ENCODE data around the gene TASL.
"Not testable (repeated sequence)": the region's sequence is repeated elsewhere in the genome, so short reads cannot be mapped to it uniquely, and the experiment has no call there.

The TASL gene, protein sequence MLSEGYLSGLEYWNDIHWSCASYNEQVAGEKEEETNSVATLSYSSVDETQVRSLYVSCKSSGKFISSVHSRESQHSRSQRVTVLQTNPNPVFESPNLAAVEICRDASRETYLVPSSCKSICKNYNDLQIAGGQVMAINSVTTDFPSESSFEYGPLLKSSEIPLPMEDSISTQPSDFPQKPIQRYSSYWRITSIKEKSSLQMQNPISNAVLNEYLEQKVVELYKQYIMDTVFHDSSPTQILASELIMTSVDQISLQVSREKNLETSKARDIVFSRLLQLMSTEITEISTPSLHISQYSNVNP

GRCh38 chrX:30577362-30577991, at the start of gene TASL:
Gene TASL (minus strand): TSS chrX:30577766. CDS start chrX:30560355, 17,411 bp downstream.
- in situ Hi-C loops (cut with MboI; ENCODE audit: low sequenced_read_pairs) = no loop called here

DNA sequence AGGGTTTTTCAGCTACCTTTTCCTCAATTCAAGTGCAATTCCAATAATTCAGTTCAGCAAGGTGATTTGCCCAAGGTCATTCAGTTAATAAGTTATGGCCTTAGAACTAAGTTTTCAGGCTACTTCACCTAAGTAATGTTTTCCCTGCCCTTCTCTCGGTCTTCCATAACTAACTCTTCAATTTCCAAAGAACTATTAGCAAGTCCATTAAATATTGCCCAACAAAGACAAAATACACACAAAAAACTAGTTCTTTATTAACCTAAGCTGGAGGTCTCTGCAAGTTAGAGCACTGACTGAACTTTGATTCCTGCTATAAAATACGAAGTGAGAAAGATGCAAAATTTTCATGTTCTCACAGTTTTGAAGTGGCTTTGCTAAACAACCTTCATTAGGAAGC, 48.8 kb upstream of the TASL start:
- in situ Hi-C loops (cut with MboI; ENCODE audit: low sequenced_read_pairs) = no loop called here

DNA sequence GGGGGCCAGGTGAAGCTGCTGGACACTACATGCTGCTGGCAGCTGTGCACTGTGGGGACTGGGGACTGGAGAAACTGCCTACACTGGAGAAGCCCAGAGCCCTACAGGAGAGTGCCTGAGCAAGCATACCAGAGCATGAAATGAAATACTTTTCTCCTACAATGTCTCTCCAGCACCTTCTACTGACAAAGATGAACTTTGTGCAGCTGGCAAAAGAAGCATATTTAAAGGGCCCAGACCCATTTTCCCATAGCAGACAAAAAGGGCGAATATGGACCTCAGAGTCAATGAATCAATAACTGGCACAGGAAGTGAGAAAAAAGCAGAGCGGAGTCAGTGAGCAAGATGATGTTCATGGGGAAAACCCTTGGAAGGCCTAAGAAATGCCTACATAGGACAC, 44.8 kb upstream of the TASL start:
- in situ Hi-C loops (cut with MboI; ENCODE audit: low sequenced_read_pairs) = no loop called here

DNA sequence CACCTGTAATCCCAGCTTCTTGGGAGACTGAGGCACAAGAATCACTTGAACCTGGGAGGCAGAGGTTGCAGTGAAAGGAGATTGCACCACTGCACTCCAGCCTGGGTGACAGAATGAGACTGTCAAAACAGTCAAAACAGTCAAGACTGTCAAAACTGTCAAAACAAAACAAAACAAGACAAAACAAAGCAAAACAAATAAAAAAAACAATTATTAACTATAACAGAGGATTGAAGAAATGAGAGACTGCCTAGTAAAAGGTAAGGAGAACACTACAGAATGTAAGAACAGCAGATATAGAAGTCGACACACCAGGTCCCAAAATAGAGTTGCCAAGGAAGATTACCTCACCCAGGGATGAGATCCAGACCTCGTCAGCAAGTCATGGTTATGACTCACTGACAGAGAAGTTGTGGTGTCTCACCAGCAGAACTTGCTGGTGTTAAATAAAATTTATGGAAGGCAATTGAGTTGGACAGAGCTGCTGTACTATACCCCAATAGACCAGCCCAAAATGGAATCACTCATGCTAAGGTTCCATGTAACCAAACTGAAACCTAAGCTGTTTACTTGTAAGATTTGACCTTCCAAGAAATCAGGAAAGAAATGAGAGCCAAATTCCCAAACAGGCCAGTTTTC, 43.5 kb upstream of the TASL start:
- in situ Hi-C loops (cut with MboI; ENCODE audit: low sequenced_read_pairs) = no loop called here

DNA sequence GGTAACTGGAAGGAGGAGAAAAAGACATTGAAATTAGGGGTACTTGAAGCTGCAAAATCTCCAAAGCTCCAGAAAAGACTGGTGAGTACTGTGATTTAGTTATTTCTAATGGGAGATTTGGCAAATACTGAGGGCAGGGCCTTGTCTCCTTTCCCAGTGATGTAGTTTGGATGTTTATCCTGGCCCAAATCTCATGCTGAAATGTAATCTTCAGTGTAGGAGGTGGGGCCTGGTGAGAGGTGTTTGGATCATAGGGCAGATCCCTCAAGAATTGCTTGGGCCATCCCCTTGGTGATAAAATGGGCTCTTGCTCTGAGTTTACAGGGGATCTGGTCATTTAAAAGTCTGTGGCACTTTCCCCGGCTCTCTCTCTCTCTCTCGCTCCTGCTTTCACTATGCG, 42.6 kb upstream of the TASL start:
- in situ Hi-C loops (cut with MboI; ENCODE audit: low sequenced_read_pairs) = no loop called here

DNA sequence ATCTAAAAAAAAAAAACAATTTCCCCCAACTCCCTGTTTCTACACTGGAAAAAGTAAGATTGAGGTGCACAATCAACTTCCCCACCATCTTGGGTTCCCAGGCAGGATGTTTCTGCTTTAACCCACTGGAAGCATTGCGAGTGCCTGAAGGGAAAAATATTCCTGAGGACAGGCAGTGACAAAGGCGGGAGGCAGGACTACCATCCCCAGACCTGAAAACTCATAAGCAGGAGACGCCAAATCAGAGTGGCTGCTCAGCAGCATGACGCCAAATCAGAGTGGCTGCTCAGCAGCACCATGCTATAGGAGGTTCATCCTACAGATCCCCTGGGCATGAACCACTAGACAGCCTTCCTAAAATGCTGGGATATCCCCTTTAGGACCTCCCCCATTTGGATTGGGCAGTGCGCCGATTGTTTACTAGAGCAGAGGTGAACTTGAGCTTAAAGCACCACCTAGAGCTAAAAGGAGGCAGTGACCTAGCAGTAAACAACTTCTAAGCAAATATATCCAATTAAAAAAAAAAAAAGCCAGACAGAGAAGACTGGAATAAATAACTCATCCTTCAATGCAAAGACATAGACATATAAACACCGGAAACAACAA, 40.7 kb upstream of the TASL start:
- in situ Hi-C loops (cut with MboI; ENCODE audit: low sequenced_read_pairs) = no loop called here

DNA sequence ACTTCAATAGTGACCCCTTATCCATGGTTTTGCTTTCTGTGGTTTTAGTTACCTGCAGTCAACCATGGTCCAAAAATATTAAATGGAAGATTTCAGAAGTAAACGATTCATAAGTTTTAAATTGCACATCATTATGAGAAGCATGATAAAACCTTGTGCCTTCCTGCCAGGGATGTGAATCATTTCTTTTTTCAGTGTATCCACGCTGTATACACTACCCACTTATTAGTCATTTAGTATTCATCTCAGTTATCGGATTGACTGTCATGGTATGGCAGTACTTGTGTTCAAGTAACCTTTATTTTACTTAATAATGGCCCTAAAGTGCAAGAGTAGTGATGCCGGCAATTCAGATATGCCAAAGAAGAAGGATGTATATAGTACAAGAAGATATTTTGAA, 37.7 kb upstream of the TASL start:
- in situ Hi-C loops (cut with MboI; ENCODE audit: low sequenced_read_pairs) = no loop called here

DNA sequence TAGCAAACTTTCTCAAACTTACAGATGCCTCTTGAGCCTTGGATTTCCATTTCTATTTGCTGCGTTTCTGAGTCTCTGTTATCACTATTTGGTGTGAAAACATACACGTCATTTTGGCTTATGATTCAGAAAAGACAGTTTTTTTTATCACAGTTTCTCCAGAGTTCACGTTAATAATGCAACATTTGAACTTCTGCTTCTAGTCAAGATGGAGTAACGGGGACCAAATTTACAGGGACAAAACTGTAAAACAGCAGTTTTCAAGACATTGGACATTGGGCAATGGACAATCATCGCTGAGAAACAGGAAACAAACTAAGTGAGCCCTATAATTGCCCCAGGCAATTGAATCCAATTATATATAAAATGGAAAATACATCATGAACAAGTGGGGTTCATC, 36.2 kb upstream of the TASL start:
- in situ Hi-C loops (cut with MboI; ENCODE audit: low sequenced_read_pairs) = no loop called here

DNA sequence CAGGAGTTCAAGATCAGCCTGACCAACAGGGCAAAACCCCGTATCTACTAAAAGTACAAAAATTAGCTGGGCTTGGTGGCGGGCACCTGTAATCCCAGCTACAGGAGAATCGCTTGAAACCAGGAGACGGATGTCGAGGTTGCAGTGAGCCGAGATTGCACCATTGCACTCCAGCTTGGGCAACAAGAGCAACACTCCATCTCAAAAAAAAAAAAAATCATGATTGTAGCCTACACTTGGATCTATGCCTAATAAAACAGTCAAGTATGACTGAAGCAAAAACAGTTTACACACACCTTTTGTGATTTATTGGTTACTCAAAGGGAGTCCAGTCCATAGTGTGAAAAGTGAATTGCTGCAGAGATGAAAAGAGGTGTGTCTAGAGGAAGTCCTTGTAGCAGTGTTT, 34.7 kb upstream of the TASL start:
- in situ Hi-C loops (cut with MboI; ENCODE audit: low sequenced_read_pairs) = no loop called here

GRCh38 chrX:30610026-30610425, 32.5 kb upstream of the TASL start:
- in situ Hi-C loops (cut with MboI; ENCODE audit: low sequenced_read_pairs) = no loop called here

GRCh38 chrX:30607155-30607554, 29.6 kb upstream of the TASL start:
- in situ Hi-C loops (cut with MboI; ENCODE audit: low sequenced_read_pairs) = no loop called here

DNA sequence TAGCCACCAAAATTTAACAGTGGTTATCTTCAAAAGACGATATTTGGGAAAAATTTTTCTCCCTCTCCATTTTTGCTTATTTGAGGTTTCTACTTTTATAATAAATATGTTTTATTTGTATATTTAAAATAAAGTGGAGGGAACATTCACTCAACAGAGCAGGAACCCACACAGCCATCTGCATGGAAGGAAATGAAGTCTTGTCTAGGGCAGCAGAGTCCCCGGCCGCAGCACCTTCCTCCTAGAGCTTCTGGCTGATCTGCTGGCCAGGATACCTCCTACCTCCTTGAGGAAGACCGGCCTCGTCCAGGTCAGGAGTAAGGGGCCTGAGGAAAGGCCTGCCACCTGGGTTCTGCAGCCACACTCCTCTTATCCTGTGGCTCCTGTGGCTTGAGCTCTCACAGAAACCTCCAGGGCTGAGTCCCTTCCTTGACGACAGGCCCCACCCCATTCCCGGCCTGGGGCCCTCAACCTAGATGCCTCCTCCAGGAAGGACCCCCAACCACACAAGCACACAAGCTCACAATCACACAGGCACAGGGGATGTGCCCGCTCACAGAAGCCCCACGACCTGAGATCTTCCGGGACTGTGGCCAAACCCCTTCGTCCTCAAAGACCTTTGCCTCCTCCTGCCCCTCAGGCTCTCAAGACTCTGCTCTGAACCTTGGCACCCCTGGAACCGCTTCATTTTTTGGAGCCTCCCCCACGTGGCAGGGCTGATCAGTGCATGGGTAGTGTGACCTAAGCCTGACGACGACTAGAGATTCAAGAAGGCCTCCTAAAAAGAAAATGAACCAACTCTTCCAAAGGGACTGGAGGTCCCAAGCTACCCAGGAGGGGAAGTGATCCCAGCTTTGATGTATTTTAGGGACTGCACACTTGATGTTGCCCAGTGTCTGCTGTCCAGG, 23.0 kb upstream of the TASL start:
- in situ Hi-C loops (cut with MboI; ENCODE audit: low sequenced_read_pairs) = not testable (repeated sequence)

DNA sequence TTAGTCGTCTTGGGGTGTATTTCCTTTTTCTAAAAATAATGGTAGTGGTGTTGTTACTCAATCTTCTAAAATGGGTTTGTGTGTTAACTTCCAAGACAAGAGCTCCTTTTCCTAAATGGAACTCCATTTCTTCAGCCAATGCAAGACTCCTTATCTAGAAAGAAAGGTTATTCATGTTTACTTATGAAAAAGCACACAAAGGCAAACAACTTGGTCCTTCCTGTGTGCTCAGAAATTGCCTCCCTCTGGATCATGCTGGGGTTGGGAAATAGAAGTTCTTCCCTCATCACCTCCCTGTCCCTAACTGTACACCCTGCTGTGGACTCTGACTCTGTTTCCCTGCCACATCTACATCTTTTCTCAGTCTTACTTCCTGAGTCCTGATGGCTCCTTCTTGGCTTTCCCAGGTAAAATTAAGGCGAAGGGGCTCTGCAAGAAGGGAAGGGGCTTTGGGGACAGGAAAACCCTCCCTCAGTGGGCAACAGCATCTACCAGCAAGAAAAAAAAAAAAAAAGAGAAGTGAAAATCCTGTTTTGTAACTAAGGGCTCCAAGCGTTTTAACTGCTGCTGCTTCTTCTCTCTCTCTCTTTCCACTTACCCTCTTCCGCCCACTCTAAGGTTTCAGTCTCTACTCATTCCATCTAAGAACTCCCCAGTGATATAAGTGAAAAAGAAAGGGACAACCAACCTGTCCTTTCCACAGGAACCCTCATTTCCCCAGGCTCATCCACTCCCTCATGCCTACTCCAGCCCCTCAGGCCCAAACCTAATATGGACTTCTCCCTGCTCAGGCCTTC, 19.8 kb upstream of the TASL start:
- in situ Hi-C loops (cut with MboI; ENCODE audit: low sequenced_read_pairs) = no loop called here

- in situ Hi-C loops (cut with MboI; ENCODE audit: low sequenced_read_pairs) = no loop called here
Observed at GRCh38 chrX:30593440-30594200, 16.1 kb upstream of the TASL start.

DNA sequence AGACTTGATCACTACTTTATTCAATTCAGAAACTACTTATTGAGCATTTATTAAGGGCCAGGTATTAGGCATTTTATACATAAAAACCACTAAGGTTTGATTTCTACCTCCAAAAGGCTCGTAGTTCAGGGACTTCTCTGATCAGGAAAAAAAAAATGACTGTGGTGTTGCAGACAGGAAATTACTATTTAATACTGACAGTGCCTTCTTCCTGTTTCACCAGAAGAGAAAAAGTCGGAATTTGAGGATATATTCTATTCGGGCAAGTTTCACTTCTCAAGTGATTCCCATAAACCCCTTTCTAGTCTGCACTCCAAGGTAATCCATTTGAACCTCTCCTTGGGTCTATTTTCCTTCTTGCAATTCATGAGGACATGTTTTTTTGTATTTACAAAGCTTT, 15.3 kb upstream of the TASL start:
- in situ Hi-C loops (cut with MboI; ENCODE audit: low sequenced_read_pairs) = no loop called here

DNA sequence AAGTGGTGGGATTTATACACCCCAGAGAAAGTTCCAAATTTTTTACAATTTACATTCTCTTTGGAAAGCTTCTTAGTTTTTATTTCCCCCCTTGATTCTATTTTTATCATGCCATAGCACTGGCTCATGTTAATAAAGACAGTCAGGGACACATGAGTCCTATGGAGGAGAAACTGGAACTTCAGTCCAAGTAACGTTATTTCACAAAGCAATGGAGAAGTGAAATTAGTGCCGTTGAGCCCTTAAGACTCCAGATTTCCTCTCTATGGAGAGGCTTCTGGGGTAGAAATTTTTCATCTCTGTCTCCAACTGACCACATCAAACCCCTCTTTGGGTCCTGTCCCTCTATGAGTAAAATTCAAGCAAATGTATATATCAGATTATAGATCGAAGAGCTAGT, 12.8 kb upstream of the TASL start:
- in situ Hi-C loops (cut with MboI; ENCODE audit: low sequenced_read_pairs) = no loop called here

GRCh38 chrX:30589146-30589888, 11.8 kb upstream of the TASL start:
- in situ Hi-C loops (cut with MboI; ENCODE audit: low sequenced_read_pairs) = no loop called here

DNA sequence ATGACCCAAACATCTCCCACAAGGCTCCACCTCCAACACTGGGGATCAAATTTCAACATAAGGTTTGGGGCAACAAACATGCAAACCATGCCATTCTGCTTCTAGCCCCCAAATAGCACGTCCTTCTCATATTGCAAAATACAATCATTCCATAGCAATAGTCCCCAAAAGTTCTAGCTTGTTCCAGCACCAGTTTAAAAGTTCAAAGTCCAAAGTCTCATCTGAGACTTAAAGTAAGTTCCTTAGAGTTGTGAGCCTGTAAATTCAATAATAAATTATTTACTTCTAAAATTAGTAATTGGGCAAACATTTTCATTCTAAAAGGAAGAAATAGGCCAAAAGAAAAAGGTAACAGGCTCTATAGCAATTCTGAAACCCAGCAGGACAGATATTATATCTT, 8.9 kb upstream of the TASL start:
- in situ Hi-C loops (cut with MboI; ENCODE audit: low sequenced_read_pairs) = no loop called here

- in situ Hi-C loops (cut with MboI; ENCODE audit: low sequenced_read_pairs) = no loop called here
Observed at GRCh38 chrX:30582664-30583063, 5.1 kb upstream of the TASL start.

All from HL-60/S4 treated with retinoic acid at 250 ng/mL for 4 days and 3 days (cell line).